GM18511 (cell line): ENCODE data around the gene LHPP.

Experiments
- ATAC-seq: cut with Tn5 transposase; IDR thresholded peaks from one replicate; pipeline ENCODE4 v1.9.1; 2021; ENCODE audit warnings: mild to moderate bottlenecking, moderate library complexity; ENCODE audit not compliant: unreplicated experiment

LHPP gene

GRCh38 chr10:124653811-124654651 lies 192.4 kb downstream of the LHPP start:
- no peak for ATAC-seq

GRCh38 chr10:124654686-124655085 lies 193.1 kb downstream of the LHPP start:
- no peak for ATAC-seq

GRCh38 chr10:124655191-124656112 lies 193.8 kb downstream of the LHPP start:
- no peak for ATAC-seq

GRCh38 chr10:124656113-124656490 lies 194.5 kb downstream of the LHPP start:
- no peak for ATAC-seq

- ATAC-seq = no peak
Observed at GRCh38 chr10:124656541-124656940, 194.9 kb downstream of the LHPP start.

- no peak for ATAC-seq
Observed at GRCh38 chr10:124657806-124658205, 196.2 kb downstream of the LHPP start.

- ATAC-seq = no peak
Observed at GRCh38 chr10:124658591-124659242, 197.1 kb downstream of the LHPP start.

GRCh38 chr10:124659380-124659779 lies 197.8 kb downstream of the LHPP start:
- ATAC-seq = no peak

GRCh38 chr10:124660404-124661125 lies 198.9 kb downstream of the LHPP start:
- ATAC-seq = no peak

- no peak for ATAC-seq
Observed at GRCh38 chr10:124661660-124662180, 200.1 kb downstream of the LHPP start.

- ATAC-seq = no peak
Observed at GRCh38 chr10:124663228-124663627, 201.6 kb downstream of the LHPP start.
